Hepatocyte (in vitro differentiated cells): ENCODE data around the gene SLC26A1. TPM values are rescaled to one million over a fixed set of nuclear protein-coding genes. Genes with fewer than 3 reads are reported as not detected.

Experiments used
- DNase-seq: peaks from one replicate; pipeline ENCODE4 v3.0.0-alpha.2; 2016; ENCODE audit warnings: low spot score
- H2AFZ ChIP-seq: fragments of 200-600 bp; sonication (generic); 2 replicates; pipeline ENCODE4 v1.6.0; 2016; ENCODE audit warnings: antibody characterized with exemption, mild to moderate bottlenecking
- H3K27ac ChIP-seq: fragments of 200-600 bp; sonication (generic); 2 replicates; pipeline ENCODE4 v1.5.1; 2016; ENCODE audit warnings: mild to moderate bottlenecking
- H3K27me3 ChIP-seq: fragments of 200-600 bp; sonication (generic); 2 replicates; pipeline ENCODE4 v1.6.1; 2016
- H3K36me3 ChIP-seq: fragments of 200-600 bp; sonication (generic); replicated peaks from 2 replicates; pipeline ENCODE4 v1.5.1; 2016; ENCODE audit warnings: low read depth; ENCODE audit not compliant: insufficient read depth
- H3K4me1 ChIP-seq: fragments of 200-600 bp; sonication (generic); 2 replicates; pipeline ENCODE4 v1.5.1; 2016; ENCODE audit warnings: mild to moderate bottlenecking, moderate library complexity; ENCODE audit not compliant: insufficient read depth
- H3K4me2 ChIP-seq: fragments of 200-600 bp; sonication (generic); 2 replicates; pipeline ENCODE4 v1.6.0; 2016
- H3K4me3 ChIP-seq: fragments of 200-600 bp; sonication (generic); 2 replicates; pipeline ENCODE4 v1.5.1; 2016; ENCODE audit warnings: mild to moderate bottlenecking
- H3K79me2 ChIP-seq: fragments of 200-600 bp; sonication (generic); 2 replicates; pipeline ENCODE4 v1.6.0; 2017; ENCODE audit warnings: mild to moderate bottlenecking
- H3K9me2 ChIP-seq: fragments of 200-600 bp; sonication (generic); replicated peaks from 2 replicates; pipeline ENCODE4 v1.6.0; 2017; ENCODE audit warnings: mild to moderate bottlenecking; ENCODE audit not compliant: insufficient read depth
- H3K9me3 ChIP-seq: fragments of 200-600 bp; sonication (generic); 2 replicates; pipeline ENCODE4 v1.5.1; 2016; ENCODE audit warnings: low read depth, mild to moderate bottlenecking
- H4K20me1 ChIP-seq: fragments of 200-600 bp; sonication (generic); 2 replicates; pipeline ENCODE4 v1.6.0; 2016; ENCODE audit warnings: mild to moderate bottlenecking; ENCODE audit not compliant: insufficient read depth, poor library complexity, severe bottlenecking
- EZH2 ChIP-seq: fragments of 200-600 bp; sonication (generic); IDR thresholded peaks from 2 replicates; pipeline ENCODE4 v1.6.1; 2016; ENCODE audit warnings: antibody characterized with exemption, mild to moderate bottlenecking, borderline replicate concordance
- EZH2phosphoT487 ChIP-seq: fragments of 200-600 bp; sonication (generic); IDR thresholded peaks from one replicate; pipeline ENCODE4 v1.6.1; 2018; ENCODE audit warnings: antibody characterized with exemption, mild to moderate bottlenecking, low read depth, moderate library complexity; ENCODE audit not compliant: unreplicated experiment, severe bottlenecking
- WGBS: methylation state at CpG from one replicate; pipeline ENCODE4 v1.1.6; 2016; ENCODE audit warnings: low lambda C conversion rate; ENCODE audit errors: missing lambda C conversion rate; 5-methylcytosine and 5-hydroxymethylcytosine counted together
- polyA plus RNA-seq: library from polyadenylated mRNA; unstranded; fragments of >200 nt; fragmentation: Nextera tagmentation; extraction: Ambion mirVana; gene quantifications from 2 replicates; pipeline ENCODE4 v1.2.1, GENCODE V29; 2016
- total RNA-seq: library from RNA; depleted of rRNA; stranded (reverse); fragments of >200 nt; gene quantifications from 2 replicates; pipeline ENCODE4 v1.2.3, GENCODE V29; 2014
- TF ChIP-seq, protein P1 (sequence below): fragments of 200-600 bp; sonication (generic); IDR thresholded peaks from 2 replicates; pipeline ENCODE4 v1.5.1; 2016; ENCODE audit warnings: antibody characterized with exemption, mild to moderate bottlenecking; ENCODE audit not compliant: poor library complexity

Gene SLC26A1
- total and polyA plus RNA-seq, 2 experiments from 2014 or later, result 9.0 to 12.6 TPM

DNA sequence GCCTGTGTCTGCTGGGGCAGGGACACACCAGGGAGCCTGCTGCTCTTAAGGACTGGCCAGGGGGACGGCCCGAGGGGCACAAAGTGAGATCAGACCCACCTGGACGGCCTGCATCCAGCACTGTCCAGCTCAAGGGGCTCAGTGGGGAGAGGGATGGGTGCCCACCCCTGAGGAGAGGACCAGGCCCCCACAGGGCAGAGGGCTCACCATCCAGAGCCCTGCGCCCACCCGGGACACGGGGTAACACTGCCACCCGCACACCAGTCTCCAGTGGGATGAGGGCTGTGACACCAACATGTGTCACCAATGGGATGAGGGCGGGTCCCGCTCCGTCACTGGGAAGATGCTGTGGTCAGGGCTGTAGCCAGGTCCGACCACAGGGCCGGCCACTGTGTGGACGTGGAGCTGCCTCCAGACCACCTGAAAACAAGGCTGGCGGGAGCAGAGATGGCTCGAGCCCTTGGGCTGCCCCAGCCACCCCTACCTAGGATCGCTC lies 33.0 kb downstream of the SLC26A1 start:
- no peaks in the 10 kb centered on the region for H4K20me1 ChIP-seq
- DNase-seq, result no peak
- H2AFZ ChIP-seq, result no peak overlapping the region
- WGBS, result 86% methylated on average over 14 of the region's 16 CpGs
- no peak overlapping the region for H3K4me2 ChIP-seq
- no peak overlapping the region for H3K4me3 ChIP-seq
- H3K9me2 ChIP-seq, result no peaks in the 10 kb centered on the region
- H3K36me3 ChIP-seq, result no peaks in the 10 kb centered on the region
- no peak for TF ChIP-seq EZH2
- TF ChIP-seq, protein P1, sequence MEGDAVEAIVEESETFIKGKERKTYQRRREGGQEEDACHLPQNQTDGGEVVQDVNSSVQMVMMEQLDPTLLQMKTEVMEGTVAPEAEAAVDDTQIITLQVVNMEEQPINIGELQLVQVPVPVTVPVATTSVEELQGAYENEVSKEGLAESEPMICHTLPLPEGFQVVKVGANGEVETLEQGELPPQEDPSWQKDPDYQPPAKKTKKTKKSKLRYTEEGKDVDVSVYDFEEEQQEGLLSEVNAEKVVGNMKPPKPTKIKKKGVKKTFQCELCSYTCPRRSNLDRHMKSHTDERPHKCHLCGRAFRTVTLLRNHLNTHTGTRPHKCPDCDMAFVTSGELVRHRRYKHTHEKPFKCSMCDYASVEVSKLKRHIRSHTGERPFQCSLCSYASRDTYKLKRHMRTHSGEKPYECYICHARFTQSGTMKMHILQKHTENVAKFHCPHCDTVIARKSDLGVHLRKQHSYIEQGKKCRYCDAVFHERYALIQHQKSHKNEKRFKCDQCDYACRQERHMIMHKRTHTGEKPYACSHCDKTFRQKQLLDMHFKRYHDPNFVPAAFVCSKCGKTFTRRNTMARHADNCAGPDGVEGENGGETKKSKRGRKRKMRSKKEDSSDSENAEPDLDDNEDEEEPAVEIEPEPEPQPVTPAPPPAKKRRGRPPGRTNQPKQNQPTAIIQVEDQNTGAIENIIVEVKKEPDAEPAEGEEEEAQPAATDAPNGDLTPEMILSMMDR, result no peak
- H3K27me3 ChIP-seq, result no peaks in the 10 kb centered on the region
- no peaks in the 10 kb centered on the region for H3K9me3 ChIP-seq
- H3K79me2 ChIP-seq, result no peaks in the 10 kb centered on the region
- no peak overlapping the region for H3K27ac ChIP-seq
- no peaks in the 10 kb centered on the region for H3K4me1 ChIP-seq

DNA sequence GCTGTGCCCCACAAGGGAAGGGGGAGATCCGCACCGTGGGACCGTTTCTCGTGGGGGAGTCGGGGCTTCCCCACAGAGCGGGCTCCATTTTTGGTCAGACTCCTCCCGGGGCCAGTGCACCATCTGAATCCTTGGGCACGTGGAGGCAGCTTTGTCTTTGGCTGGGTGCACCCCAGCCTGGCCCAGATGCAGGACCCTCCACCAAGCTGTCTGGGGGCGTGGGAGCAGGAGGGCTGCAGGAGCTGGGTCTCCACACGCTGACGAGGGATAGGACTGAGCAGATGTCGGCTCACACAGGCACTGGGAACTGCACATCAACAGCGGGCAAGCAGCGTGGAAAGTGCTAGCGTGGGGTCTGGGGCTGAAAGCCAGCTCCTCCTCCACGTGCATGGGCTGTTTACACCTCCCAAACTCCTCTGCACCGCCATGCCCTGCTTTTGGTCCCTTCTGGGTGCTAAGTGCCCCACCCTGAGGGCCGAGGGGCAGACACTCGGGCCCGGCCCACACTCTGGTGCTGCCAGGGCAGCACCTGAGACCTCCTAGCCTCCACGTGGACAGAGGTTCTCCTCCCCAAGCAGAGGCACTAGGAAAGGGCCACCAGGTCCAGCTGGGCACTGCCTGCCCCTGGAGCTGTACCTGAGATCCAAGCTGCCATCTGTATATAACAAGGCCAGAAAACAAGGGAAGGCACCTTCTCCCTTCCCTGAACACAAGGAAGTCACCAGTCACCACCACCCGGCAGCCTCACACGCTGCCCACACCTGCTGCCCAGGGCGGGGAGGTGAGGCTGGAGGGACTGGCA lies 33.7 kb downstream of the SLC26A1 start:
- Histone ChIP-seq H4K20me1 (no peaks in the 10 kb centered on the region), H3K79me2 (no peaks in the 10 kb centered on the region), H3K9me3 (no peaks in the 10 kb centered on the region), H3K36me3 (no peaks in the 10 kb centered on the region), H3K9me2 (no peaks in the 10 kb centered on the region), H3K27ac (no peak overlapping the region), H3K4me2 (no peak overlapping the region), H3K4me1 (no peaks in the 10 kb centered on the region), H3K27me3 (no peaks in the 10 kb centered on the region), H3K4me3 (no peak overlapping the region), H2AFZ (no peak overlapping the region)
- TF ChIP-seq EZH2phosphoT487 (no peak), EZH2 (no peak)
- TF ChIP-seq, protein P1, result no peak
- DNase-seq, result no peak
- WGBS, result 91% methylated on average over 24 of the region's 24 CpGs

DNA sequence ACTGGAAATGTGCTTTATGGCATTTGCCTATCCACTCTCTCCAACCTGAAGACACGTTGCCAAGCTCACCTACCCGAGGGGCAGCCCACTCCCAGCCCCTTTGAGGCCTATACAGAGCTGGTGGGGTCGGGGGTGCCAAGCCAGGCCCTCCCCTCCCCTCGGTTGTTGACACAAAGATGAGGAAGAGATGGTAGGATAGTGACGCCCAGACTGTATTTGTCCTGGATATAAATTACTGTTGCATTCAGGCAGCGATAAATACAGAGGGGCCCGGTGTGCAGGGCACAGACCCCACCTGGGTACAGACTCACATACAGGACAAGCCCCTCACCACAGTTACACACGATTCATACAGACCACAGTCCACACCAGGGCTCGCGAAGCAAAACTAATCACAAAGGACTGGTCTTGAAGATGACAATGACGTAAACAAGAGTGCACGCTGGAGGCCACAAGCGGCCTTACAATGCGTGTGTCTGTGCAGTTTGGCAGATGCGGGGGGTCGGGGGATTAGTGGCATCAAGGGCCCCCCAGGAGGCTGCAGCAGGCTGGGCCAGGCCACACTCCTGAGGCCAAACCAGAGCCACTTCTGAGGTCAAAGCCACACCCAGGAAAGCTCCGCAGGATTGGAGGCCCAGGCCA lies 34.4 kb downstream of the SLC26A1 start:
- no peak for DNase-seq
- WGBS, result 90% methylated on average over 17 of the region's 17 CpGs
- Histone ChIP-seq H3K4me2 (no peak overlapping the region), H3K36me3 (no peaks in the 10 kb centered on the region), H3K4me3 (no peak overlapping the region), H3K4me1 (no peaks in the 10 kb centered on the region), H3K27me3 (no peaks in the 10 kb centered on the region), H3K79me2 (no peaks in the 10 kb centered on the region), H3K27ac (no peak overlapping the region), H3K9me2 (no peaks in the 10 kb centered on the region), H2AFZ (no peak overlapping the region), H4K20me1 (no peaks in the 10 kb centered on the region), H3K9me3 (no peaks in the 10 kb centered on the region)
- TF ChIP-seq, protein P1, result no peak
- TF ChIP-seq EZH2 (no peak), EZH2phosphoT487 (no peak)
